Epithelial cell of proximal tubule (primary cell): ENCODE measurements around the gene GASK1B. TPM values are rescaled to one million over a fixed set of nuclear protein-coding genes. Genes with fewer than 3 reads are reported as not detected.

Experiments used
- DNase-seq: peaks from one replicate; pipeline ENCODE4 v3.0.0-alpha.2; 2011; ENCODE audit warnings: low read depth
- H3K4me3 ChIP-seq: 2 replicates; pipeline ENCODE4 v1.5.1; 2011; ENCODE audit warnings: low read depth, mild to moderate bottlenecking, low read length
- total RNA-seq: library from RNA; depleted of rRNA; stranded (reverse); fragments of >200 nt; gene quantifications from 2 replicates; pipeline ENCODE4 v1.2.3, GENCODE V29; 2015
- TF ChIP-seq, protein P1 (sequence below): conservative IDR thresholded peaks from 2 replicates; pipeline ENCODE4 v1.5.1; 2012; ENCODE audit warnings: low read depth, mild to moderate bottlenecking, low read length

GASK1B gene
- total RNA-seq, 1 donor from 2014 or later, result 0.17 TPM

GRCh38 chr4:158209825-158210807, 37.3 kb upstream of the GASK1B start, which contains the start of gene TMEM144:
TSS of gene TMEM144 (plus strand) at chr4:158210486. CDS start at chr4:158212668, 2,182 bp downstream.
- H3K4me3 ChIP-seq, result peak within 1 kb of the TSS; percentile 64
- DNase-seq, result peak; percentile 72
- TF ChIP-seq, protein P1, sequence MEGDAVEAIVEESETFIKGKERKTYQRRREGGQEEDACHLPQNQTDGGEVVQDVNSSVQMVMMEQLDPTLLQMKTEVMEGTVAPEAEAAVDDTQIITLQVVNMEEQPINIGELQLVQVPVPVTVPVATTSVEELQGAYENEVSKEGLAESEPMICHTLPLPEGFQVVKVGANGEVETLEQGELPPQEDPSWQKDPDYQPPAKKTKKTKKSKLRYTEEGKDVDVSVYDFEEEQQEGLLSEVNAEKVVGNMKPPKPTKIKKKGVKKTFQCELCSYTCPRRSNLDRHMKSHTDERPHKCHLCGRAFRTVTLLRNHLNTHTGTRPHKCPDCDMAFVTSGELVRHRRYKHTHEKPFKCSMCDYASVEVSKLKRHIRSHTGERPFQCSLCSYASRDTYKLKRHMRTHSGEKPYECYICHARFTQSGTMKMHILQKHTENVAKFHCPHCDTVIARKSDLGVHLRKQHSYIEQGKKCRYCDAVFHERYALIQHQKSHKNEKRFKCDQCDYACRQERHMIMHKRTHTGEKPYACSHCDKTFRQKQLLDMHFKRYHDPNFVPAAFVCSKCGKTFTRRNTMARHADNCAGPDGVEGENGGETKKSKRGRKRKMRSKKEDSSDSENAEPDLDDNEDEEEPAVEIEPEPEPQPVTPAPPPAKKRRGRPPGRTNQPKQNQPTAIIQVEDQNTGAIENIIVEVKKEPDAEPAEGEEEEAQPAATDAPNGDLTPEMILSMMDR, result no peak

DNA sequence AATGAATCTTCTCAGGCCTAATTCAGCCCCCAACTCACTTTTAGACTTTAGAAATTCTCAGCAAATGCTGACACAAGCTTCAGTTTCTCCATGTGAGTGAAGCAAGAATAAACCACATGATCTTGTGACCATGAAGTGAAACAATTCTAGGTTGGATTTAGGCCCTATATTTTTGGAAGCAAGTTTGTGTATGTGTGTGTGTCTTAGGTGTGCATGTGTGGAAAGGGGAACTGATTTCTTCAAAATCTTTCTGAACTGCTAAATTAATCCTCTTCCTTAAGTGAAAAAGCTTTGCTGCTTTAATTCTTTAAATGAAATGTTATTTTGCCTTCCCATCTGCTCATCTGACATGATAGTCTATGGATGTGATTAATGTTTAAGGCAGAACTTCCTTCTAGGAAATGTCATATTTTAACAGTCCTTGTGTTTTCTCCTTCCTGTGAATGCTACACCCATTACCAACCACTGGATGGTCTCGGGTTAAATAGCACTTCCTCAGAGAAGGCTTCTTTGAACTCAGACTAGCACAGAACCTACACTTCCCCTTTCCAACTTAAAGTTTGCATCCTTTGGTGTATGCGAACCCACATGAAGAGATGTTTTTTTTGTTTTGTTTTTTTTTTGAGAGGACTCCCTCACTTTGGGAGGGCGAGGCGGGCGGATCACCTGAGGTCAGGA, 36.3 kb upstream of the GASK1B start:
- TF ChIP-seq, protein P1, result no peak
- DNase-seq, result no peak
- no peak overlapping the region for H3K4me3 ChIP-seq

GRCh38 chr4:158203929-158204328, 31.1 kb upstream of the GASK1B start:
- no peak for DNase-seq
- TF ChIP-seq, protein P1, result no peak
- H3K4me3 ChIP-seq, result no peak overlapping the region

- H3K4me3 ChIP-seq, result no peak overlapping the region
- TF ChIP-seq, protein P1, result no peak
- DNase-seq, result no peak
Measured at GRCh38 chr4:158203436-158203835, 30.6 kb upstream of the GASK1B start.

DNA sequence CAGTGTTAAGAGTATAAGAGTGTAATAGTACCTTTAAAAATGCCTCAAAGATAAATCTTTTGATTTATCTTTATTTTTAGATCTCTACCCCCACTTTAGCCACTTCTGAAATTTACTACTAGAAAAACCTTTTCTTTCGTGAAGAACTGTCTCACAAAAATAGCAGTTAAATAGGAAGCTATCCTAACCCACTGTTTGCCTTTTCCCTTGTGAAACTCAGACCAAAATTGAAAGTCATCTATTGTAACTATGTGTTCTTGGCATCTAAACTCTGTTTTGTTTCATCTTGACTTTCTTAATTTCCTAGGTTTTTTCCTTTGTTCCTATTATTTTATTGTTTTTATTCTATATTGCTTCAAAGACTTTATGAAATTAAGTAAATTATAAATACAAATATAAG, 29.7 kb upstream of the GASK1B start:
- DNase-seq, result no peak
- TF ChIP-seq, protein P1, result no peak
- H3K4me3 ChIP-seq, result no peak overlapping the region

- TF ChIP-seq, protein P1, result no peak
- no peak for DNase-seq
Measured at GRCh38 chr4:158201876-158202275, 29.1 kb upstream of the GASK1B start.

More at GRCh38 chr4:158201876-158202275, 29.1 kb upstream of the GASK1B start:
- no peak overlapping the region for H3K4me3 ChIP-seq
